Measurements from ENCODE around the gene TSR3.

- TF ChIP-seq, protein P1, sequence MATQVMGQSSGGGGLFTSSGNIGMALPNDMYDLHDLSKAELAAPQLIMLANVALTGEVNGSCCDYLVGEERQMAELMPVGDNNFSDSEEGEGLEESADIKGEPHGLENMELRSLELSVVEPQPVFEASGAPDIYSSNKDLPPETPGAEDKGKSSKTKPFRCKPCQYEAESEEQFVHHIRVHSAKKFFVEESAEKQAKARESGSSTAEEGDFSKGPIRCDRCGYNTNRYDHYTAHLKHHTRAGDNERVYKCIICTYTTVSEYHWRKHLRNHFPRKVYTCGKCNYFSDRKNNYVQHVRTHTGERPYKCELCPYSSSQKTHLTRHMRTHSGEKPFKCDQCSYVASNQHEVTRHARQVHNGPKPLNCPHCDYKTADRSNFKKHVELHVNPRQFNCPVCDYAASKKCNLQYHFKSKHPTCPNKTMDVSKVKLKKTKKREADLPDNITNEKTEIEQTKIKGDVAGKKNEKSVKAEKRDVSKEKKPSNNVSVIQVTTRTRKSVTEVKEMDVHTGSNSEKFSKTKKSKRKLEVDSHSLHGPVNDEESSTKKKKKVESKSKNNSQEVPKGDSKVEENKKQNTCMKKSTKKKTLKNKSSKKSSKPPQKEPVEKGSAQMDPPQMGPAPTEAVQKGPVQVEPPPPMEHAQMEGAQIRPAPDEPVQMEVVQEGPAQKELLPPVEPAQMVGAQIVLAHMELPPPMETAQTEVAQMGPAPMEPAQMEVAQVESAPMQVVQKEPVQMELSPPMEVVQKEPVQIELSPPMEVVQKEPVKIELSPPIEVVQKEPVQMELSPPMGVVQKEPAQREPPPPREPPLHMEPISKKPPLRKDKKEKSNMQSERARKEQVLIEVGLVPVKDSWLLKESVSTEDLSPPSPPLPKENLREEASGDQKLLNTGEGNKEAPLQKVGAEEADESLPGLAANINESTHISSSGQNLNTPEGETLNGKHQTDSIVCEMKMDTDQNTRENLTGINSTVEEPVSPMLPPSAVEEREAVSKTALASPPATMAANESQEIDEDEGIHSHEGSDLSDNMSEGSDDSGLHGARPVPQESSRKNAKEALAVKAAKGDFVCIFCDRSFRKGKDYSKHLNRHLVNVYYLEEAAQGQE (IDR thresholded peaks at IDR 0.05; ENCODE audit: insufficient read depth in 1 of 2, low read depth in 2 of 2, low read length in 2 of 2) = no peak
- TF ChIP-seq POLR2AphosphoS5 (IDR thresholded peaks at IDR 0.05; ENCODE audit: low read depth, low read length) (no peak), TAF1 (IDR thresholded peaks at IDR 0.05; ENCODE audit: borderline replicate concordance, insufficient read depth, low read length) (no peak), FOXP2 (optimal IDR thresholded peaks at IDR 0.05; ENCODE audit: borderline replicate concordance, extremely low read depth, extremely low read length, insufficient read depth) (no peak)
Observed at GRCh38 chr16:1338855-1339675, 12.6 kb downstream of the TSR3 start.
